ENCODE measurements around the gene LDLRAD4.

DNA sequence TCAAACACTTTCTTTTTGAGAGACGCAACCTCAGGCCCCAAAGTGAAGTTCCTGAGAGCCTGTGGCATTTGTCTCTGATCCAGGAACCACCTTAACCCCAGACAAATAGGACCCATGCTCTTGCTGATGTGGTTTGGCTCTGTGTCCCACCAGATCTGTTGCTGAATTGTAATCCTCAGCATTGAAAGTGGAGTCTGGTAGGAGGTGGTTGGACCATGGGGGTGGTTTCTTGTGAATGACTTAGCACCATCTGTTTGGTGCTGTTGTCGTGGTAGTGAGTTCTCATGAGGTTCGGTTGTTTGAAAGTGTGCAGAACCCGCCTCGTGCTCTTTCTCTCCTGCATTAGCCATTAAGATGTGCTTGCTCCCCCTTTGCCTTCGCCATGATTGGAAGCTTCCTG lies 255.2 kb downstream of the LDLRAD4 start:
- TF ChIP-seq, protein P1, sequence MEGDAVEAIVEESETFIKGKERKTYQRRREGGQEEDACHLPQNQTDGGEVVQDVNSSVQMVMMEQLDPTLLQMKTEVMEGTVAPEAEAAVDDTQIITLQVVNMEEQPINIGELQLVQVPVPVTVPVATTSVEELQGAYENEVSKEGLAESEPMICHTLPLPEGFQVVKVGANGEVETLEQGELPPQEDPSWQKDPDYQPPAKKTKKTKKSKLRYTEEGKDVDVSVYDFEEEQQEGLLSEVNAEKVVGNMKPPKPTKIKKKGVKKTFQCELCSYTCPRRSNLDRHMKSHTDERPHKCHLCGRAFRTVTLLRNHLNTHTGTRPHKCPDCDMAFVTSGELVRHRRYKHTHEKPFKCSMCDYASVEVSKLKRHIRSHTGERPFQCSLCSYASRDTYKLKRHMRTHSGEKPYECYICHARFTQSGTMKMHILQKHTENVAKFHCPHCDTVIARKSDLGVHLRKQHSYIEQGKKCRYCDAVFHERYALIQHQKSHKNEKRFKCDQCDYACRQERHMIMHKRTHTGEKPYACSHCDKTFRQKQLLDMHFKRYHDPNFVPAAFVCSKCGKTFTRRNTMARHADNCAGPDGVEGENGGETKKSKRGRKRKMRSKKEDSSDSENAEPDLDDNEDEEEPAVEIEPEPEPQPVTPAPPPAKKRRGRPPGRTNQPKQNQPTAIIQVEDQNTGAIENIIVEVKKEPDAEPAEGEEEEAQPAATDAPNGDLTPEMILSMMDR (IDR thresholded peaks at IDR 0.05) = no peak
- no peak for TF ChIP-seq POLR2A (IDR thresholded peaks at IDR 0.05)
- no peak for TF ChIP-seq EP300 (IDR thresholded peaks at IDR 0.05)

Data from tibial nerve (tissue), 4 donors.